ENCODE data around the gene SMPDL3B.

Gene SMPDL3B

DNA sequence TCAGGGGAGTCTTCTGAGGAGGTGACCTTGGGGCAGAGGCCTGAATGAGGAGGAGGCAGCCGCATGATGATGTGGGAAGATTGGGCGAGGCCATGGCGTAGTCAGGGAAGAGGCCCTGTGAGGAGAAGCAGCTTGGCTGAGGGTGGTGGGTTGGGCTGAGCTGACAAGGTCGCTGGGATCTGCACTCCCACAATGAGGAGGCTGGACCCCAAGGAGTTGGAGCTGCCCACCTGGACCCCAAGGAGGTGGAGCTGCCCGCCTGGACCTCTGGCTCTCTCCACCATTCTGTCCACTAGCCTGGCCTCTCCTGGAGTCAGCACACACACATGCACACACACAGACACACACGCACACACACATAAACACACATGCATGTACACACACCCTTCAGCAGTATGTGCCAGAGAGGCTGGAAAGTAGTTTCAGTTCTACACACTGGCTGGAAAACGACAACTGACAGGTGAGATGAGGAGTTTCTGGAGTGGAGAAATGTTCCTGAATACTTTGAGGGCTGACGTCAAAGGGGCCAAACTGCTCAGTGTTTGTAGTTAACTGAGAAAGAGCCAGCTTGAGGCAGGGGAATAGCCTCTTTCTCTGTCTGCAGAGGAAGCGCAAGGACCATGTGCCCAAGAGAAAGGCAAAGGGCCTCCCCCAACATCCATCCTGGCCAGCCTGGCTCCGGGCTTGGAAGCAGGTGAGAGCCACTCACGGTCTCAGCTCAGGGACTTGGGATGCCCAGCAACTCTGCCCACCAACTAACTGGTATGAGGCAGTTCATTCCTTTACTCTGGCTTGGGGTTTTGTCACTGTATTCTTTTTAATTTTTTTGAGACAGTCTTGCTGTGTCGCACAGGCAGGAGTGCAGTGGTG is 7.1 kb downstream of the SMPDL3B start:
- DNase-seq: no peak

DNA sequence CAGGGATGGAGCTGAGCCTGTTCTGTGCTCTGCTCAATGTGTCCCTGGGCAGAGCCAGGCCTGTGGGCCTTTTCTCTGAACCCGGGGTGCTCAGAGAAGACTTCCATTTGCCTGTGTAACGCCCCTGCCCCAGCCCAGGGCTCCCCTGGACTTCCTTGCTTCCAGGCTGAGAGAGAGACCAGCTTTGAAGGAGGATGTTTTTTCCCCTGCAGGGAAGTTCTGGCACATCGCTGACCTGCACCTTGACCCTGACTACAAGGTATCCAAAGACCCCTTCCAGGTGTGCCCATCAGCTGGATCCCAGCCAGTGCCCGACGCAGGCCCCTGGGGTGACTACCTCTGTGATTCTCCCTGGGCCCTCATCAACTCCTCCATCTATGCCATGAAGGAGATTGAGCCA is 10.2 kb downstream of the SMPDL3B start:
- no peak for DNase-seq

DNA sequence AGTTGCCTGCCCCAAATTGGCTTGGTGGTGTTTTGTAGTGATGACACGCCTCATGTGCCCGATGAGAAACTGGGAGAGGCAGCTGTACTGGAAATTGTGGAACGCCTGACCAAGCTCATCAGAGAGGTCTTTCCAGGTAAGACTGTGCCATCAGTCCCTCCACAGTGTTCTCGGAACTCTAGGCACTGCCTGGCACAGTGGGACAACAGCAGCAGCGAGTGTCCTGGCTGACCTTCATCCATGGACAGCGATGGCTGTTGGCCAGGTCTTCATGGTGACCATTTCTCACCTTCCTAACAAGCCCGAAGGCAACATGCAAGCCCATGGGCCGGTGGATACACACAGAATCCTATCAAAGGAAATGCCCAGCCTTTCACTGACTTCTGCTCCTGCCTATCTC is 14.2 kb downstream of the SMPDL3B start:
- DNase-seq: no peak

DNA sequence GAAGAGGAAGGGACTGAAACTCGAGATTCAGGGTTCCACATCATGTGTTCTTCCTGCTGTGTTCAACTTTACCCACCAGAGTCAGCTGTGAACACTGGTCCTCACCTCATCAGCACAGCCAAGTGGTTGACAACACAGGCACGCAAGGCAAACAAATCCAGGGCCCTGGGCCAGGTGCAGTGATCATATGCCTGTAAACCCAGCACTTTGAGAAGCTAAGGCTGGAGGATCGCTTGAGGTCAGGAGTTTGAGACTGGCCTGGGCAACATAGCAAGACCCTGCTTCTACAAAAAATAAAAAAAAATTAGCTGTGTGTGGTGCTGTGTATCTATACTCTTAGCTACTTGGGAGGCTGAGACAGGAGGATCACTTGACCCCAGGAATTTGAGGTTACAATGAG is 16.6 kb downstream of the SMPDL3B start:
- no peak for DNase-seq

DNA sequence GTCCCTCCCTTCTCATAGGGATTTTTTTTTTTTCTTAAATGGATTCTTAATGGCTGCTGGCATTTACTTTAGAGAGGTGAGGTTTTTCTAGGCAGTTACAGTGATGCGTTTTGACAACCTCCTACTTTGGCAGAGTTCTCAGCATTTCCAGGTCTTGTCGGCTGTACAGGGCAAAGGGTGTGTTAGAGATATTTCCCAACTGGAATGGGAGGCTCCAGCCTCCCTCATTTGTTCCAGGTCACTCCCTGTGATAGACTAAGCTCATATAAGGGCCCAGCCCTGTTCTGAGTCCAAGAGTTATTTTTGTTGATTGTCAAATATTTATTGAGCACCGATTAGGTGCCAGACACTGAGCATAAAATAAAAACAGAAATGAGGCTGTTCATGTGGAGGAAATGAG is 17.3 kb downstream of the SMPDL3B start:
- DNase-seq: no peak

DNA sequence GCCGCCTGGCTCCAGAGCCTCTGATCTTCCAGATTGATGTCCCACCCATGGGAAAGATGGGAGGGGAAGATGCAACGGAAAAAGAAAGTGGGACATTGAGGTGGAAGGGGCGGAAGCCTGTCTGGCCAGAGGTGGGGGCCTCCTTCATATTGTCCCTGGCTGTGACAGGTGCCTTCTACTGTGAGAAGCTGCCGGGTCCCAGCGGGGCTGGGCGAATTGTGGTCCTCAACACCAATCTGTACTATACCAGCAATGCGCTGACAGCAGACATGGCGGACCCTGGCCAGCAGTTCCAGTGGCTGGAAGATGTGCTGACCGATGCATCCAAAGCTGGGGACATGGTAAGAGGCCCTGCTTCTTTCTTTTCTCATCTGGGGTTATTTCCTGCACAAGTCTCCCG is 19.4 kb downstream of the SMPDL3B start:
- DNase-seq: no peak

DNA sequence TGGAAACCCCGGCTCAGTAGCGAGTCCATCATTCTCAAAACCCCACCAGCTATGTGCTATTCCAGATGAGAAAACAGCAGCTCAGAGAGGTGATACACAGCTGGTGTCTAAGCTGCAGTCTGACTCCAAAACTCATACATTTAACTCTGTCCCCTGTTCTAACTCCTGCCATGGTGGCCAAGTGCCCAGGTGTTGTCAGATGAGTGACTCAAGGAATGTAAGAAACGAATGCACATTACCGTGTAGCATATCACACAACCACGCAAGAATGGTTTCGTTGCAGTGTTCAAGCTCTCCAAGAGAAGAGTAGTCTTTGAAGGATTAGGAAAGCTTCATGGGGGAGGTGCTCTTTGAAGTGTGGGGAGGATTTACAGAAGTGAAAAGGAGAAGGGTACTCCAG is 20.3 kb downstream of the SMPDL3B start:
- no peak for DNase-seq

DNA sequence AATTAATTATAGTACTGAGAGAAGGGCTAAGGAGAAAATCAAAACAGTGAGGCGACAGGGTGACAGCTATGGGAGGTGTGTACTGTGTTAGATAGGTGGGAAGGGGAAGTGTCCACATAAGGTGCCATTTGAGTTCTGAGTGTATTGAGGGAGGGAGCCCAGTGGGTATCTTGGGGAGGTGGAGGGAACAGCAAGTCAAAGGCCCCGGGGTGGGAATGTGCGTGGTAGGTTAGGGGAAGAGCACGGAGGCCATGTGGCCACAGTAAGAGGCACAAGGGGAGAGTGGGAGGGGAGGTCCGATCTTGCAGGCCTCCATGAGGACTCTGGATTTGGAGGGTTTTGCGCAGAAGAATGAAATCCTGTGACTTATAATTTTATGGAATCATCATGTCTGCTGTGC is 22.0 kb downstream of the SMPDL3B start:
- no peak for DNase-seq

DNA sequence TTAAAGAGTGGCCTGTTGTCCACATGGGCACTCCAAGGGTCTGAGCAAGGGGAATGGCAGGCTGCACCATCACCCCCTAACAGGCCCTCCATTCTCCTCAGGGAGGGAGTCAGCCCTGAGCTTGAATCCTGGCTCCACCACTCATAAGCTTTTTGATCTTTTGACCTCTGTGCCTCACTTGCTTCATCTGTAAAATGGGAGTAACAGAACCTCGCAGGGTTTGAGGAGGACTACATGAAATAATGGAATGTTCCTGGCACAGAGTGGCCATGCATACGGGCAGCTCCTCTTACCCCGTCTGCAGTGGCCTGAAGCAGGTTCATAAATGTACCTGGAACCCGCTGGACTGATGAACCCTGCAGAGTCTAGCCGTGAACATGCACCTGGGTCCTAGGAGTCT is 22.9 kb downstream of the SMPDL3B start:
- no peak for DNase-seq

DNA sequence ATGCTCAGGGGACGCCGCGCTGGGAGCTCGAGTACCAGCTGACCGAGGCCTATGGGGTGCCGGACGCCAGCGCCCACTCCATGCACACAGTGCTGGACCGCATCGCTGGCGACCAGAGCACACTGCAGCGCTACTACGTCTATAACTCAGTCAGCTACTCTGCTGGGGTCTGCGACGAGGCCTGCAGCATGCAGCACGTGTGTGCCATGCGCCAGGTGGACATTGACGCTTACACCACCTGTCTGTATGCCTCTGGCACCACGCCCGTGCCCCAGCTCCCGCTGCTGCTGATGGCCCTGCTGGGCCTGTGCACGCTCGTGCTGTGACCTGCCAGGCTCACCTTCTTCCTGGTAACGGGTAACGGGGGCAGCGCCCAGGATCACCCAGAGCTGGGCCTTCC is 23.7 kb downstream of the SMPDL3B start:
- no peak for DNase-seq

DNA sequence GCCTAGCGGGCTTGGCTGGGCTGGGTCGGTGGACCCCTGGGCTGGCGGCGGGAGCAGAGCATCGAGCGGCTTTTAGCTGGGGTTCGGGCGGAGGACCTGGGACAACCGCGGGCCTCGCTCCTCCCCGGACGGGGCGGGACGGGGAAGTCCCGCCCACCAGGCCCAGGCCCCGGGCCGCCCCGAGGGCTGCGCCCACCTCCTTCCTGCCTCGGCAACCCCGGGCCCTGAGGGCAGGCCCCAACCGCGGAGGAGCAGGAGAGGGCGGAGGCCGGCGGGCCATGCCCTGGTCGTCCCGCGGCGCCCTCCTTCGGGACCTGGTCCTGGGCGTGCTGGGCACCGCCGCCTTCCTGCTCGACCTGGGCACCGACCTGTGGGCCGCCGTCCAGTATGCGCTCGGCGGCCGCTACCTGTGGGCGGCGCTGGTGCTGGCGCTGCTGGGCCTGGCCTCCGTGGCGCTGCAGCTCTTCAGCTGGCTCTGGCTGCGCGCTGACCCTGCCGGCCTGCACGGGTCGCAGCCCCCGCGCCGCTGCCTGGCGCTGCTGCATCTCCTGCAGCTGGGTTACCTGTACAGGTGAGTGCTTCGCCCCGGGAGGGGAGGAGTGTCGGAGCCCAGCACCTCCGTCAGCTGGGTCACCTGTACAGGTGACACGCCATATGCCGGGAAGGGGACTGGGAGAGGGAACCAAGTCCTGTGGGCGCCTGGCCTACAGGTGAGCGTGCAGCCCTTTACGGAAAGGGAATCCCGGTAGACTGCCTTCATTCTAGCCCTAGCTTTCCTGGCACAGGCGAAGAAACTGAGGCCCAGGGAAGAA is 25.2 kb downstream of the SMPDL3B start, which contains the start of gene XKR8:
XKR8 (plus strand) TSS at position 182 of the 812 bp plus-strand sequence; CDS start at position 279, 97 bp downstream.
- peak; percentile 79 for DNase-seq

DNA sequence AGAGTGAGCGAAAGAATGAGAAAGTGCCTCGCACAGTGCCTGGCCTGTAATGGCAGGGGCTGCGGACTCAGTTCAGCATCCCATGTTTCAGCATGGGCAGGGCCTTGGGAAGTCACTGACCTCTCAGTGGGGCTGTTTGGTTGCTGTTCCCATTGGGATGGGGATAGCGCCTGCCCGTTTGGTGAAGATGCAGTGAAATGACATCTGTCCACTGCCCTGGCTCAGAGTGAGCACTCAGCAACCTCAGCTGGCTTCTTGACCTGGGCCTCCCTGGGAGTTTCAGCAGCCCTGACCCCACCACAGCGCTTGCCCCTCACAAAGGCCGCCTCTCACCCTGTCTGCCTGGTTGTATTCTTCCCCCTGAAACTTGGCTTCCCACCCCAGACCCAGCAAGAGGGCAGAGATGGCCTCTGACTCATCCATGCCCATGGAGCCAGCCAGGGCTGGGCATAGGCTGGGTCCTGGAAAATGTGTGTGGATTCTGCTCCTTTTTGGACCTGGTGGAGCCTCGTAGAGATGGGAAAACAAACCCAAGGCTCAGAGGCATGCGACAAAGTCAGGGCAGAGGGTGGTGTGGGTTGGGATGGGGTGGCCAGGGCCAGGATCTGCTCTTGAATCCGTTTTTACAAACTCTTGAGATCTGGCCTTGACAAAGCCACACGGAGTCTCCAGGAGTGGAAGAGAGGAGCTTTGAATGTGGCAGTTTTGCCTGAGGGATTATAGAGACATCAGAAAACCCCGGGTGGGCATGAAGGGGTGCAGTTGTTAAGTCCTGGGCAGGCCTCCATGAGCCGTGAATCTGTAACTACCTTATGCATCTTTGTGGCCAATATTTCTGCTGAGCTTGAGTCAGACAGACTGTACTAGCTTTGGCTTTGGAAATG is 26.2 kb downstream of the SMPDL3B start:
- DNase-seq: no peak

DNA sequence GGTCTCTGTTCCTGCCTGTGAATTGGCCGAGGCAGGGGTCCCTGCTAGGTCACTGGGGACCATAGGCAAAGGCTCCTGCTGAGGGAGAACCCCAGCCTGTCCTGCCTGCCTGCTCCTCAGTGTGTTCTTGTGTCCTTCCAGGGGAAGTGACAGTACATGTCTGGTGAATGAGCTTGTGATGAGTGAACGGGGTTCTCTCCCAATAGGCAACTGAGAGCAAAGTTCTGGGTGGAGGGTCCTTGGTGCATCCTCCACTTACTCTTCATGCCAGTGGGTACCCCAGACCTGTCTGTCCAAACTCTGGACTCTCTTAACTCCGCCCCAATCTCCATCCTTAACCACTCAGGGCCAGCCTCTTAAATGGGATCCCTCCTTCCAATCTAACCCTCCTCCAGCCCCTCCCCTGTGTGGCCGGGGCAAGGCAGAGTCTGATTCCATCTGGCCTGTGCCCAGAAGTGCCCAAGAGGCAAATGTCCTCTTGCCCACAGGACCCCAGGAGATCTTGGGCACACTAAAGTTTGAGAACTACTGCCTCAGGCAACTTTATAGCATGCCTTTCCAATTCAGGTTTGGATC is 26.9 kb downstream of the SMPDL3B start:
- no peak for DNase-seq

DNA sequence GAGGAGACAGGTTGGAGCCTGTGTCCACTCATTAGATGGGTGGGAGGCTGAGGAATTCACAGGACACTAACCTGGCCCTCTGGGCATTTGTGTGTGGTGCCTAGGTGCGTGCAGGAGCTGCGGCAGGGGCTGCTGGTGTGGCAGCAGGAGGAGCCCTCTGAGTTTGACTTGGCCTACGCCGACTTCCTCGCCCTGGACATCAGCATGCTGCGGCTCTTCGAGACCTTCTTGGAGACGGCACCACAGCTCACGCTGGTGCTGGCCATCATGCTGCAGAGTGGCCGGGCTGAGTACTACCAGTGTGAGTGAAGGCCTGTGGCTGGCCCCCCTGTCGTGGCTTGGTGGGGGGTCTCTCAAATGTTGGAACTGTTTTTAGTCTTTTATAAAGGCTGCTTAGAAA is 28.6 kb downstream of the SMPDL3B start:
- DNase-seq: no peak

DNA sequence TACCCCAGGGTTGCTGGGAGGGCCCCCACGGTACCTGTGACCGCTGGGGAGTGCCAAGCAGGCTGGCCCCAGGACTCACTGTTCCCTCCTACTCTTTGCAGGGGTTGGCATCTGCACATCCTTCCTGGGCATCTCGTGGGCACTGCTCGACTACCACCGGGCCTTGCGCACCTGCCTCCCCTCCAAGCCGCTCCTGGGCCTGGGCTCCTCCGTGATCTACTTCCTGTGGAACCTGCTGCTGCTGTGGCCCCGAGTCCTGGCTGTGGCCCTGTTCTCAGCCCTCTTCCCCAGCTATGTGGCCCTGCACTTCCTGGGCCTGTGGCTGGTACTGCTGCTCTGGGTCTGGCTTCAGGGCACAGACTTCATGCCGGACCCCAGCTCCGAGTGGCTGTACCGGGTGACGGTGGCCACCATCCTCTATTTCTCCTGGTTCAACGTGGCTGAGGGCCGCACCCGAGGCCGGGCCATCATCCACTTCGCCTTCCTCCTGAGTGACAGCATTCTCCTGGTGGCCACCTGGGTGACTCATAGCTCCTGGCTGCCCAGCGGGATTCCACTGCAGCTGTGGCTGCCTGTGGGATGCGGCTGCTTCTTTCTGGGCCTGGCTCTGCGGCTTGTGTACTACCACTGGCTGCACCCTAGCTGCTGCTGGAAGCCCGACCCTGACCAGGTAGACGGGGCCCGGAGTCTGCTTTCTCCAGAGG is 31.8 kb downstream of the SMPDL3B start:
- DNase-seq: no peak

DNA sequence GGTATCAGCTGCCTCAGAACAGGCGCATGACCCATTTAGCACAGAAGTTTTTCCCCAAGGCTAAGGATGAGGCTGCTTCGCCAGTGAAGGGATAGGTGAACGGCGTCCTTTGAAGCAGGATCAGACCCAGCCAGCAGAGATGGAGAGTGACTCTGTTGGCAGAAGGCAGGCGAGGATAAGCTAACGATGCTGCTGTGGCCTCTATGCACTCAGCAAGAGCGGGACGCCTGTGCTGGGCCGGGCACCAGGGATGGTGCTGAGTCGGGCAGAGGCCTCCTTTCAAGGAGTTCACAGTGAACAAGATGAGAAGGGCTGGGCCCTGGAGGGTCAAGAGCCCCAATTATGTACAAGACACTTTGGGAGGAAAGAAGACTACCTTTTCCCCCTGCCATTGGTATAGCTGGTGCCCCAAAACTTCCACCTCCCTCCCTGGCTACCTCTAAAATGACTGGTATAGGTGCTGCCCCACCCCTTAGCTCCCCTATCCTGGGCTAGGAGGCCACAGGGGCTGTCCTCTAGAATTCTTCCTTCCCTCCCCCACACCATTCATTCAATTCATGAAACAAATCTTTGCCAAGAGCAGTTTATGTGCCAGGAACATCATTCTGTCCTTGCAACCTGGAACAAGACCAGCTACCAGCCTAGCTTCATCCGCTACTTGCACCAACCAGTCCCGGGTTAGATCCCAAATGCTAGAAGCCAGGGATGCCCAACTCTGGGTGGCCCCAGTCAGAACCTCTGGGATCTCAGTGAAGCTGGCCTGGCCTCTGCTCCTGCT is 32.5 kb downstream of the SMPDL3B start:
- no peak for DNase-seq

DNA sequence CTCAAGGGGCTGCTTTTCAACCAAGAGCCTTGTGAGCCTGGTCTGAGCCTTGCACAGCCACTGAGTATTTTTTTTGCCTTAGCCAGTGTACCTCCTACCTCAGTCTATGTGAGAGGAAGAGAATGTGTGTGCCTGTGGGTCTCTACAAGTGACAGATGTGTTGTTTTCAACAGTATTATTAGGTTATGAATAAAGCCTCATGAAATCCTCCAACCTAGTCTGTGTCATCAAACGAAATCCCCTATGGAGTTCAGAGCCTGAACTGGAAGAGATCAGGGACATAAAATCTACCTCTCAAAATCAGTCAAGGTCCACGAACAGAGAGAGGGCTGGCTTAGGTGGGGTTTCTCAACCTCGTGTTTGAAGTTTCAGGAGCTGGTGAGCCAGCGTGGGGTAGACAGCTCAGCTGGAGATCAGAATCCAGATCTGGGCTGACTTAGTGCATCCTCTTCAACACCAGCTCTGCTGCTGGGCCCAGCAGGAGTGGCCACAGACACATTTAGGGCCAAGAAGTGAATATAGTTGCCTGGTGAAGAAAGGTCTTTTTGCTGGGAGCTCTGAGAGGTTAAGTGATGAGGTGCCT is 33.2 kb downstream of the SMPDL3B start:
- DNase-seq: no peak

DNA sequence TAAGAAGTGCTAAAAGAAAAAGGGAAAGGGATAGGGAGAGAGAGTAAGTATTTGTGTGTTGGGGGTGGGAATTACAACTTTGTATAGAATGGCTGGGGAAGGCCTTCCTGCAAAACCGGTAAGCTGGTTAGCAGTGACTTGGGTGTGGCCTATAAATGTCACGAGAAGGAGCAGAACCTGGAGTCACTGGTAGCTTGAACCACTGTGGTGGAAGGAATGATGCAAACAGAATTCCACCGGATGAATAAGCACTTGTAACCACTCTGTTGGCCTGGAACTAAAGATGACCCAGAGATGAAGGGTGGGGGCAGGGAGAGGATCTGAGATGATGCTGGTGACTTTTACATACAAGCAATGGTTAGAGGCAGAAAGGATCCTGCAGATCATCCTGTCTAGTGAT is 33.9 kb downstream of the SMPDL3B start:
- no peak for DNase-seq

DNA sequence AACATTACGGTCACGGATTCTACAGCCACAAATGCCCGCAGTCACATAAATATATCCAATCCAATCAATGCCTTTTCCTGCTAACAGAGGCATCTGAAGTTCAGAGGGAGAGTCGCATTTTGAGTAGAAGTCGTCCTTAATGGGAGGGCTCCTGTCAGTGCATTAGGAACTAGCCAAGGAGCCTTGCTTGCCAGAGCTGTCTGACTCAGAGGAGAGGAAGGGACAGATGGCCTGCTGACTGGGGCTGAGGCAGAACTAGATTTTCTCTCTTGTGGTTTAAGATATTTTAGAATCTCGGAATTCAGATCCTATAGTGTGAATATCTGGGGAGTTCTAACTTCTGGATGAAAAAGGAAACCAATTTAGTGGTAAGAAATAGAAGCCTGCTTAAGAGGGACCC is 35.6 kb downstream of the SMPDL3B start:
- no peak for DNase-seq

DNA sequence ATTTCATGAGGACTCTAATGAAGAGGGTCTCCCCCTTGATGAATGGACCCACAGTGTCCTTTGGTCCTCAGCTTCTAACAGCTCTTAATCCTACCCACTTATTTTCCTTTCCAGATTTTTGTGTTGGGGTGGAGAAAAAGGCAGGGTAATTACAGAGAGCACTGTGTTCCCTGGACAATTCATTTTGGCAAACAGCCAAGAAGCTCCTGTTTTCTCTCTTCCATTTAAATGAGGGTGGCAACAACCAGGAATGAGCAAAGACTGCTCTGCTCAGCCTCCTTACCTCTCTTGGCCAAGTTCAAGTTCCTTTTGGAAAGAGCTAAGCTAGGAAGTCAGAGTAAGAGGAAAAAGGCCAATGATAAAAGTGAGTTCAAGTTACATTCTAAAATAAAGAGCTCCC is 36.9 kb downstream of the SMPDL3B start:
- DNase-seq: no peak

DNA sequence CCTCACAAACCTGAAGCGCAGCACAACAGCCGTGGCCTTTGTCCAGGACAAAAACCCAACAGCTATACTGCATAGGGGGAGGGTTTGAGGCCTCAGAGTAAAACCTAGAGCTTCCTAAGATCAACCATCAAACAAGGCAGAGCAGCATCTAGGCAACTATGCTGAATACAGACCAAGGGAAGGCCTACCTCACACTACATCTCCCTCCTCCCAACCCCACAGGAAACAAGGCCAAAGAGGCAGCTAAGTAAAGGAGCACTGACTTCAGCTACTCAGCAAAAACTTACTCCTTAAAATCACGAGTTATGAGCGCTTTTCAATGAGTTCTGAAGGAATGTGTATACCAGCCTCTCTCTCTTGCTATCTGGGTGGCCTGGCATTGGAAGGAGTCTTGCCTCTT is 37.3 kb downstream of the SMPDL3B start:
- no peak for DNase-seq
